Tibial nerve (tissue), 4 donors: Measurements from ENCODE around the gene TLCD2. TPM values are rescaled to one million over a fixed set of nuclear protein-coding genes. Genes with fewer than 3 reads are reported as not detected.

Experiments
- DNase-seq, 2 donors: peaks; one replicate each; pipeline ENCODE4 v3.0.0-alpha.2; 2019; ENCODE audit warnings: low spot score in 2 of 2
- H3K27ac ChIP-seq, 4 donors: fragments of 200-600 bp; sonication (generic) in 3 of 4; one replicate each; pipeline ENCODE4 v1.5.1; 2017 to 2019; ENCODE audit warnings: mild to moderate bottlenecking in 1 of 4
- H3K27me3 ChIP-seq, 2 donors: fragments of 200-600 bp; sonication (generic) in 1 of 2; one replicate each; pipeline versions ENCODE4 v1.5.1 to v1.6.0; 2017 to 2019
- H3K36me3 ChIP-seq, 3 donors: fragments of 200-600 bp; sonication (generic); one replicate each; pipeline ENCODE4 v1.5.1; 2018 to 2019
- H3K4me1 ChIP-seq, 4 donors: fragments of 200-600 bp; sonication (generic) in 3 of 4; one replicate each; pipeline ENCODE4 v1.5.1; 2017 to 2019
- H3K4me3 ChIP-seq, 4 donors: fragments of 200-600 bp; sonication (generic) in 3 of 4; one replicate each; pipeline ENCODE4 v1.5.1; 2017 to 2019; ENCODE audit warnings: mild to moderate bottlenecking in 1 of 4, moderate library complexity in 1 of 4
- H3K9me3 ChIP-seq, 4 donors: fragments of 200-600 bp; sonication (generic) in 3 of 4; one replicate each; pipeline ENCODE4 v1.5.1; 2017 to 2019
- EP300 ChIP-seq, 2 donors: sonication (generic); formaldehyde crosslinking; IDR thresholded peaks; one replicate each; pipeline ENCODE4 v1.6.1; 2017; ENCODE audit warnings: antibody characterized with exemption in 2 of 2, mild to moderate bottlenecking in 1 of 2
- POLR2A ChIP-seq, 2 donors: fragments of 450-650 bp; IDR thresholded peaks; one replicate each; pipeline ENCODE4 v1.6.1; 2017; ENCODE audit warnings: antibody characterized with exemption in 2 of 2, mild to moderate bottlenecking in 2 of 2, moderate library complexity in 2 of 2
- WGBS, 2 donors: methylation state at CpG; one replicate each; pipeline ENCODE4 v1.1.5; 2018; 5-methylcytosine and 5-hydroxymethylcytosine counted together
- total RNA-seq, 4 donors: library from RNA; depleted of rRNA; stranded (reverse); fragments of >200 nt; gene quantifications; one replicate each; pipeline ENCODE4 v1.1.0, GENCODE V29; 2016
- TF ChIP-seq, protein P1 (sequence below), 5 experiments: fragments of 200-600 bp in 3 of 5; fragments of 450-650 bp in 2 of 5; sonication (generic) in 3 of 5; IDR thresholded peaks; one replicate each; pipeline ENCODE4 v1.5.1; 2016 to 2019; ENCODE audit warnings: antibody characterized with exemption in 5 of 5, mild to moderate bottlenecking in 3 of 5, moderate library complexity in 2 of 5

Gene TLCD2
- total RNA-seq, 4 donors from 2014 or later: 7.5 to 11.8 (median 11.1) TPM

- Histone ChIP-seq H3K9me3 (no peaks in the 10 kb centered on the region), H3K36me3 (no peaks in the 10 kb centered on the region), H3K27me3 (peaks cover 0 to 7% of the 10 kb centered on the region in 2 donors), H3K27ac (peak overlapping the region in 1 of 4 donors; percentile 20), H3K4me1 (peaks cover 0 to 11% (median 4%) of the 10 kb centered on the region in 4 donors), H3K4me3 (no peak overlapping the region)
- WGBS, 2 donors: 46 to 60% methylated on average over 7 to 17 of the region's 20 CpGs
- TF ChIP-seq POLR2A (IDR thresholded peaks at IDR 0.05) (no peak), EP300 (IDR thresholded peaks at IDR 0.05) (no peak)
- TF ChIP-seq, protein P1, sequence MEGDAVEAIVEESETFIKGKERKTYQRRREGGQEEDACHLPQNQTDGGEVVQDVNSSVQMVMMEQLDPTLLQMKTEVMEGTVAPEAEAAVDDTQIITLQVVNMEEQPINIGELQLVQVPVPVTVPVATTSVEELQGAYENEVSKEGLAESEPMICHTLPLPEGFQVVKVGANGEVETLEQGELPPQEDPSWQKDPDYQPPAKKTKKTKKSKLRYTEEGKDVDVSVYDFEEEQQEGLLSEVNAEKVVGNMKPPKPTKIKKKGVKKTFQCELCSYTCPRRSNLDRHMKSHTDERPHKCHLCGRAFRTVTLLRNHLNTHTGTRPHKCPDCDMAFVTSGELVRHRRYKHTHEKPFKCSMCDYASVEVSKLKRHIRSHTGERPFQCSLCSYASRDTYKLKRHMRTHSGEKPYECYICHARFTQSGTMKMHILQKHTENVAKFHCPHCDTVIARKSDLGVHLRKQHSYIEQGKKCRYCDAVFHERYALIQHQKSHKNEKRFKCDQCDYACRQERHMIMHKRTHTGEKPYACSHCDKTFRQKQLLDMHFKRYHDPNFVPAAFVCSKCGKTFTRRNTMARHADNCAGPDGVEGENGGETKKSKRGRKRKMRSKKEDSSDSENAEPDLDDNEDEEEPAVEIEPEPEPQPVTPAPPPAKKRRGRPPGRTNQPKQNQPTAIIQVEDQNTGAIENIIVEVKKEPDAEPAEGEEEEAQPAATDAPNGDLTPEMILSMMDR (IDR thresholded peaks at IDR 0.05): no peak
- no peak for DNase-seq
Observed at GRCh38 chr17:1755252-1755826, 45.2 kb upstream of the TLCD2 start.

GRCh38 chr17:1754430-1755112, 44.4 kb upstream of the TLCD2 start:
- H3K4me1 ChIP-seq: peaks cover 0 to 11% (median 4%) of the 10 kb centered on the region in 4 donors
- H3K27me3 ChIP-seq: peaks cover 0 to 6% of the 10 kb centered on the region in 2 donors
- no peaks in the 10 kb centered on the region for H3K36me3 ChIP-seq
- WGBS, 2 donors: 60 to 70% methylated on average over 19 to 25 of the region's 25 CpGs
- peak overlapping the region in 1 of 4 donors; percentile 33 for H3K27ac ChIP-seq
- no peaks in the 10 kb centered on the region for H3K9me3 ChIP-seq
- no peak for DNase-seq
- H3K4me3 ChIP-seq: no peak overlapping the region
- TF ChIP-seq EP300 (IDR thresholded peaks at IDR 0.05) (no peak), POLR2A (IDR thresholded peaks at IDR 0.05) (no peak)
- TF ChIP-seq, protein P1 (IDR thresholded peaks at IDR 0.05): no peak

GRCh38 chr17:1753767-1754429, 43.7 kb upstream of the TLCD2 start:
- H3K36me3 ChIP-seq: no peaks in the 10 kb centered on the region
- H3K9me3 ChIP-seq: no peaks in the 10 kb centered on the region
- H3K4me3 ChIP-seq: no peak overlapping the region
- no peak for DNase-seq
- WGBS, 2 donors: 74 to 85% methylated on average over 21 of the region's 23 CpGs
- no peaks in the 10 kb centered on the region for H3K27me3 ChIP-seq
- TF ChIP-seq, protein P1 (IDR thresholded peaks at IDR 0.05): no peak
- TF ChIP-seq EP300 (IDR thresholded peaks at IDR 0.05) (no peak), POLR2A (IDR thresholded peaks at IDR 0.05) (no peak)
- peak overlapping the region in 1 of 4 donors; percentile 33 for H3K27ac ChIP-seq
- peaks cover 0 to 11% (median 4%) of the 10 kb centered on the region in 4 donors for H3K4me1 ChIP-seq

DNA sequence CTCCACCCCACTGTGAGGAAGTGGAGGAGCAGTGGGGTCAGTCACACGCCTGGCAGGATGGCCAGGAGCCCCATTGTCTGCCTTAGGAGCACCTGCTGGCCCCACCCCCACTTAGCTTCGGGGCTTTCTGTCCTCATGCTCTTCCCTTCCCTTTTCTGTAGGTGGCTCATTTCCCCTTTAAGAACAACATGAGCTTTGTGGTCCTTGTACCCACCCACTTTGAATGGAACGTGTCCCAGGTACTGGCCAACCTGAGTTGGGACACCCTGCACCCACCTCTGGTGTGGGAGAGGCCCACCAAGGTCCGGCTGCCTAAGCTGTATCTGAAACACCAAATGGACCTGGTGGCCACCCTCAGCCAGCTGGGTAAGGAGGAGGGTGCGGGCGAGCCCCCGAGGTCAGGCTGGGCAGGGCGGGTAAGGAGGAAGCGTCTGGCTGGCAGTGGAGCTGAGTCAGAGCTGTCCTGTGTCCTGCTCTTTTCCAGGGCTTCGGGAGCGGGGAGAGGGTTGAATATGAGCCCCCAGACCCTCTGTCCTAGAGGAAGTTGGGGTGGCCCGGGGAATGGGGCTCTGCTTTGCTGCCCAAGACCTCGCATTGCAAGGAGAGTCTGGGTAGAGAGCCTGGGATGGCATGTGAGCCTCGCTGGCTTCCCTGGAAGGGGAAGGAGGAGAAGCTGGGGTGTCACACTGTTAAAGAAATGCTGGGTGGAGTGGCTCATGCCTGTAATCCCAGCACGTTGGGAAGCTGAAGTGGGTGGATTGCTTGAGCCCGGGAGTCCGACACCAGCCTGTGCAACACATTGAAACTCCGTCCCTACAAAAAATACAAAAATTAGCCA, 42.5 kb upstream of the TLCD2 start:
- Histone ChIP-seq H3K27ac (peak overlapping the region in 3 of 4 donors; percentile 28 to 78 (median 62)), H3K4me1 (peaks cover 0 to 13% (median 4%) of the 10 kb centered on the region in 4 donors), H3K36me3 (no peaks in the 10 kb centered on the region), H3K27me3 (no peaks in the 10 kb centered on the region), H3K9me3 (no peaks in the 10 kb centered on the region), H3K4me3 (peak overlapping the region in 1 of 4 donors; percentile 30)
- DNase-seq: no peak
- TF ChIP-seq EP300 (IDR thresholded peaks at IDR 0.05): peak in 1 of 2 donors; percentile 59
- TF ChIP-seq, protein P1 (IDR thresholded peaks at IDR 0.05): no peak
- WGBS, 2 donors: 51 to 58% methylated on average over 16 to 18 of the region's 18 CpGs
